Adrenal gland (tissue), 12 donors: ENCODE data around the gene ACAP3. TPM values are rescaled to one million over a fixed set of nuclear protein-coding genes. Genes with fewer than 3 reads are reported as not detected.

Experiments used
- DNase-seq, 7 donors: peaks; one replicate each; pipeline ENCODE4 v3.0.0-alpha.2; 2019 to 2020
- H3K27ac ChIP-seq, 5 donors: fragments of 200-600 bp; sonication (generic) in 4 of 5; 1 replicate in 3 of 5; 2 replicates in 2 of 5; pipeline versions ENCODE4 v1.5.1 to v1.8.0; 2016 to 2020; ENCODE audit warnings: mild to moderate bottlenecking in 1 of 5
- H3K27me3 ChIP-seq: fragments of 200-600 bp; 2 replicates; pipeline ENCODE4 v1.8.0; 2021
- H3K36me3 ChIP-seq, 2 donors: fragments of 200-600 bp; replicated peaks in 1 of 2; 1 replicate in 1 of 2; 2 replicates in 1 of 2; pipeline versions ENCODE4 v1.5.1 to v1.8.0; 2018 to 2022
- H3K4me1 ChIP-seq, 2 donors: fragments of 200-600 bp; replicated peaks in 1 of 2; 1 replicate in 1 of 2; 2 replicates in 1 of 2; pipeline versions ENCODE4 v1.5.1 to v1.8.0; 2018 to 2021
- H3K4me3 ChIP-seq, 4 donors: fragments of 200-600 bp; sonication (generic) in 3 of 4; one replicate each; pipeline ENCODE4 v1.5.1; 2016 to 2018
- H3K9me3 ChIP-seq, 3 donors: fragments of 200-600 bp; sonication (generic) in 1 of 3; replicated peaks in 1 of 3; 1 replicate in 2 of 3; 2 replicates in 1 of 3; pipeline versions ENCODE4 v1.5.1 to v1.8.0; 2016 to 2021
- POLR2A ChIP-seq, 2 donors: fragments of 450-650 bp; IDR thresholded peaks; one replicate each; pipeline ENCODE4 v1.6.1; 2017; ENCODE audit warnings: antibody characterized with exemption in 2 of 2, mild to moderate bottlenecking in 2 of 2, moderate library complexity in 1 of 2
- WGBS, 4 donors: extraction: QIAGEN DNeasy Blood & Tissue Kit in 2 of 4; methylation state at CpG; one replicate each; pipeline versions ENCODE4 v1.1.5 to v1.1.7; 2013 to 2017; 5-methylcytosine and 5-hydroxymethylcytosine counted together
- intact Hi-C, 2 donors: fragments of 100-400 bp; cut with DNase I; formaldehyde crosslinking; loops; one replicate each; pipeline versions ENCODE4 v1.14.1 to v1.15.0; 2022 to 2023
- polyA plus RNA-seq, 3 donors: library from polyadenylated mRNA; stranded (reverse); fragments of 200-250 nt in 2 of 3; fragments of 350-450 nt in 1 of 3; fragmentation: Illumina TruSeq in 1 of 3; extraction: RNeasy Lipid Tissue Mini Kit (QIAGEN cat#74804) in 1 of 3; gene quantifications; one replicate each; pipeline ENCODE4 v1.2.3, GENCODE V29; 2013 to 2014
- total RNA-seq, 9 donors: library from RNA; depleted of rRNA in 4 of 9; stranded (reverse); fragments of >200 nt in 4 of 9; fragments of 120-200 nt in 1 of 9; fragmentation: NEBNext Ultra II Directional in 1 of 9; extraction: Animal tissue kit (Norgen Biotek cat#: 25700) in 1 of 9; gene quantifications; one replicate each; pipeline versions ENCODE4 v1.1.0 to v1.2.4, GENCODE V29; 2013 to 2023
- TF ChIP-seq, protein P1 (sequence below), 6 experiments: fragments of 450-650 bp in 4 of 6; fragments of 200-600 bp in 2 of 6; sonication (generic) in 1 of 6; IDR thresholded peaks; 1 replicate in 5 of 6; 2 replicates in 1 of 6; pipeline versions ENCODE4 v1.5.1 to v1.8.0; 2016 to 2021; ENCODE audit warnings: antibody characterized with exemption in 6 of 6, mild to moderate bottlenecking in 2 of 6, moderate library complexity in 1 of 6
- donor health status: healthy with polysubstance abuse.
- donor health status: Bipolar disorder and iron deficiency.
- donor health status: DM: yes; HTN: yes; CAD: no.
- donor health status: DM: no; HTN: no; CAD: no.
- donor health status: DM: no; HTN: no; CAD: no.
- donor health status: DM: yes; HTN: yes; CAD: no.

Gene ACAP3
- total and polyA plus RNA-seq, 12 donors: 5.0 to 385 (median 40.8) TPM

DNA sequence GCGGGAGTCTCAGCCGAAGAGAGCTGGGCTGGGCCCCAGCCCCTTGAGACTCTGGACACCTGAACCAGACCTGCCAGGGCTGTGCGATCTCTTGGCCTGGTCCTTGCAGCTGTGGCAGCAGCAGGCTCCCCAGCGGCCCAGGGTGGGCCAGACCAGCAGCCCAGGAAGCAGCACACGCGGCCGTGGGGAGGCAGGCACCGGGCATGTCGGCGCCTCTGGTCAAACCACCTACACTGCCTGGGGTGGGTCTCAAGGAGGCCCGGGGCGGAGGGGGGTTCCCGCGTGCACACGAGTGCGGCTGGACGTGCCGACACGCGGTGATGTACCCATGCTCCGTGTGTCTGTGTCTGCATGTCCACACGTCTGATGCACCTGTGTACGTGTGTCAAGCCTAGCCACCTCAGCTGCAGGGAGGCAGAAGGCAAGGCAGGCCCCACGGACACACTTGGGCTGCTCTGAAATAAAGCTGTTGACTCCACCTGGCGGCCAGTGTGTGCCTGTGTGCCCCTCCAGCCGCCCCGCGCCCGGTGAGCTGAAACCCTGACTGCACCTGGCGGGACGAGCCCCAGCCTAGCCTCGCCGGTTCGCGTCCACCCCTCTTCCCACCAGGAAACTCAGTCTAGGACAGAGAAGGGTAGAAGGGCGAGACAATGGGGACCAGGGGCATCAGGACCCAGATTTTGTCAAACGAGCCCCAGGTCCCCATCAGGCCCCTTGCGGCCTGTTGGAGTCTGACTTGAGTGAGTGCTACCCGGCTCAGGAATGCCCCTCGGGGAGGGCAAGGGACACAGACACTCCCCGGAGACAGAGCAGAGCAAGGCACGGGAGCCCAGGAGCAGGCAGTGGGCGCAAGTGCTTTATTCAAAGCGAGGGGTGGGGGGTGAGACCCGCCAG lies 15.9 kb downstream of the ACAP3 start:
- H3K4me3 ChIP-seq: no peak overlapping the region
- DNase-seq: peak in 6 of 7 donors; percentile 71 to 90 (median 83)
- H3K27ac ChIP-seq: no peak overlapping the region
- WGBS, 4 donors: 33 to 52% (median 38%) methylated on average over 9 to 45 of the region's 45 CpGs
- intact Hi-C loops: loop anchor here (2.0 to 10.0 kb wide), 3 partner anchors 165 to 307 kb away; partner anchors contain the start of gene PERM1 (in 1 of the 2)
- peaks cover 0 to 4% of the 10 kb centered on the region in 2 donors for H3K36me3 ChIP-seq
- H3K9me3 ChIP-seq: no peaks in the 10 kb centered on the region
- TF ChIP-seq POLR2A (IDR thresholded peaks at IDR 0.05): no peak
- TF ChIP-seq, protein P1, sequence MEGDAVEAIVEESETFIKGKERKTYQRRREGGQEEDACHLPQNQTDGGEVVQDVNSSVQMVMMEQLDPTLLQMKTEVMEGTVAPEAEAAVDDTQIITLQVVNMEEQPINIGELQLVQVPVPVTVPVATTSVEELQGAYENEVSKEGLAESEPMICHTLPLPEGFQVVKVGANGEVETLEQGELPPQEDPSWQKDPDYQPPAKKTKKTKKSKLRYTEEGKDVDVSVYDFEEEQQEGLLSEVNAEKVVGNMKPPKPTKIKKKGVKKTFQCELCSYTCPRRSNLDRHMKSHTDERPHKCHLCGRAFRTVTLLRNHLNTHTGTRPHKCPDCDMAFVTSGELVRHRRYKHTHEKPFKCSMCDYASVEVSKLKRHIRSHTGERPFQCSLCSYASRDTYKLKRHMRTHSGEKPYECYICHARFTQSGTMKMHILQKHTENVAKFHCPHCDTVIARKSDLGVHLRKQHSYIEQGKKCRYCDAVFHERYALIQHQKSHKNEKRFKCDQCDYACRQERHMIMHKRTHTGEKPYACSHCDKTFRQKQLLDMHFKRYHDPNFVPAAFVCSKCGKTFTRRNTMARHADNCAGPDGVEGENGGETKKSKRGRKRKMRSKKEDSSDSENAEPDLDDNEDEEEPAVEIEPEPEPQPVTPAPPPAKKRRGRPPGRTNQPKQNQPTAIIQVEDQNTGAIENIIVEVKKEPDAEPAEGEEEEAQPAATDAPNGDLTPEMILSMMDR (IDR thresholded peaks at IDR 0.05): peak; percentile 45 to 84 (median 71)
- no peaks in the 10 kb centered on the region for H3K4me1 ChIP-seq
- H3K27me3 ChIP-seq: no peaks in the 10 kb centered on the region

DNA sequence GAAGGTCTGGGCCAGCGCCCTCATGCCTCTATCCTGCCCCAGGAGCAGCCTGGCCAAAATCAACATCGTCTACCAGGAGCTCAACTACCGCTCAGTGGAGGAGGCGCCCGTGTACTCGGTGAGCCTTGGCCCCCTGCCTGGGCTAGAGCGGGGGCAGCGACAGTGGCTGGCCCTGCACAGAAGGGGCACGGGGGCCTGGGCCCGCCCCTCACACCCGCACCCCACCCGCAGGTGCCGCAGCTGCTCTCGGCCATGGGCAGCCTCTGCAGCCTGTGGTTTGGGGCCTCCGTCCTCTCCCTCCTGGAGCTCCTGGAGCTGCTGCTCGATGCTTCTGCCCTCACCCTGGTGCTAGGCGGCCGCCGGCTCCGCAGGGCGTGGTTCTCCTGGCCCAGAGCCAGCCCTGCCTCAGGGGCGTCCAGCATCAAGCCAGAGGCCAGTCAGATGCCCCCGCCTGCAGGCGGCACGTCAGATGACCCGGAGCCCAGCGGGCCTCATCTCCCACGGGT lies 16.7 kb downstream of the ACAP3 start:
- Histone ChIP-seq H3K4me1 (no peaks in the 10 kb centered on the region), H3K4me3 (no peak overlapping the region), H3K9me3 (no peaks in the 10 kb centered on the region), H3K27me3 (peaks cover 4% of the 10 kb centered on the region), H3K36me3 (peaks cover 0 to 4% of the 10 kb centered on the region in 2 donors), H3K27ac (no peak overlapping the region)
- TF ChIP-seq, protein P1 (IDR thresholded peaks at IDR 0.05): no peak
- no peak for TF ChIP-seq POLR2A (IDR thresholded peaks at IDR 0.05)
- peak in 1 of 7 donors; percentile 61 for DNase-seq
- intact Hi-C loops: loop anchor here (2.0 to 10.0 kb wide), 3 partner anchors 164 to 306 kb away; partner anchors contain the start of gene PERM1 (in 1 of the 2)
- WGBS, 4 donors: 41 to 93% (median 52%) methylated on average over 3 to 28 of the region's 28 CpGs

DNA sequence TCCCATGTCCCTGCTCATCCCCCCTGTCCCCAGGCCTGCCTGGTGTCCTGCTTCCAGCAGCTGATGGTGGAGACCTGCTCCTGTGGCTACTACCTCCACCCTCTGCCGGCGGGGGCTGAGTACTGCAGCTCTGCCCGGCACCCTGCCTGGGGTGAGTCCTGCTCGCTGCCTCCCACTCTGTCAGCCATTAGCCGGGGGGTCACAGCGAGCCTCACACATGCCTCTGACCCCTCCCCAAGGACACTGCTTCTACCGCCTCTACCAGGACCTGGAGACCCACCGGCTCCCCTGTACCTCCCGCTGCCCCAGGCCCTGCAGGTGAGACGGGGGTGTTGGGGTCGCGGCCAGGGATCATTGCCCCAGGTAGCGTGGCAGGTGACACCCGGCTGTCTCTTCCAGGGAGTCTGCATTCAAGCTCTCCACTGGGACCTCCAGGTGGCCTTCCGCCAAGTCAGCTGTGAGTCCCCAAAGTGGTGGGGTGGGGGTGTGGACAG lies 17.4 kb downstream of the ACAP3 start:
- Histone ChIP-seq H3K27ac (no peak overlapping the region), H3K4me3 (no peak overlapping the region), H3K9me3 (no peaks in the 10 kb centered on the region), H3K4me1 (no peaks in the 10 kb centered on the region), H3K27me3 (peaks cover 12% of the 10 kb centered on the region), H3K36me3 (no peaks in the 10 kb centered on the region)
- intact Hi-C loops: loop anchor here (2.0 to 10.0 kb wide), 3 partner anchors 163 to 305 kb away; partner anchors contain the start of gene PERM1 (in 1 of the 2)
- peak; percentile 65 to 86 (median 83) for DNase-seq
- TF ChIP-seq POLR2A (IDR thresholded peaks at IDR 0.05): no peak
- TF ChIP-seq, protein P1 (IDR thresholded peaks at IDR 0.05): peak; percentile 59 to 82 (median 66)
- 48 to 84% (median 69%) methylated on average over 1 to 15 of the region's 15 CpGs for WGBS, 4 donors
